A549 treated with ZK216348 at 1 μM for 4 hours (cell line): Measurements from ENCODE around the gene CAV2. TPM values are rescaled to one million over a fixed set of nuclear protein-coding genes. Genes with fewer than 3 reads are reported as not detected.

ENCODE experiments used
- total RNA-seq: library from RNA; stranded (reverse); fragments of 200-300 nt; extraction: Qiagen RNA extraction; gene quantifications from 5 replicates; pipeline ENCODE4 v1.2.3, GENCODE V29; 2022; ENCODE audit warnings: low read depth

Gene CAV2, protein sequence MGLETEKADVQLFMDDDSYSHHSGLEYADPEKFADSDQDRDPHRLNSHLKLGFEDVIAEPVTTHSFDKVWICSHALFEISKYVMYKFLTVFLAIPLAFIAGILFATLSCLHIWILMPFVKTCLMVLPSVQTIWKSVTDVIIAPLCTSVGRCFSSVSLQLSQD
- total RNA-seq = 152 to 218 TPM (median 182 TPM) in 5 replicates

DNA sequence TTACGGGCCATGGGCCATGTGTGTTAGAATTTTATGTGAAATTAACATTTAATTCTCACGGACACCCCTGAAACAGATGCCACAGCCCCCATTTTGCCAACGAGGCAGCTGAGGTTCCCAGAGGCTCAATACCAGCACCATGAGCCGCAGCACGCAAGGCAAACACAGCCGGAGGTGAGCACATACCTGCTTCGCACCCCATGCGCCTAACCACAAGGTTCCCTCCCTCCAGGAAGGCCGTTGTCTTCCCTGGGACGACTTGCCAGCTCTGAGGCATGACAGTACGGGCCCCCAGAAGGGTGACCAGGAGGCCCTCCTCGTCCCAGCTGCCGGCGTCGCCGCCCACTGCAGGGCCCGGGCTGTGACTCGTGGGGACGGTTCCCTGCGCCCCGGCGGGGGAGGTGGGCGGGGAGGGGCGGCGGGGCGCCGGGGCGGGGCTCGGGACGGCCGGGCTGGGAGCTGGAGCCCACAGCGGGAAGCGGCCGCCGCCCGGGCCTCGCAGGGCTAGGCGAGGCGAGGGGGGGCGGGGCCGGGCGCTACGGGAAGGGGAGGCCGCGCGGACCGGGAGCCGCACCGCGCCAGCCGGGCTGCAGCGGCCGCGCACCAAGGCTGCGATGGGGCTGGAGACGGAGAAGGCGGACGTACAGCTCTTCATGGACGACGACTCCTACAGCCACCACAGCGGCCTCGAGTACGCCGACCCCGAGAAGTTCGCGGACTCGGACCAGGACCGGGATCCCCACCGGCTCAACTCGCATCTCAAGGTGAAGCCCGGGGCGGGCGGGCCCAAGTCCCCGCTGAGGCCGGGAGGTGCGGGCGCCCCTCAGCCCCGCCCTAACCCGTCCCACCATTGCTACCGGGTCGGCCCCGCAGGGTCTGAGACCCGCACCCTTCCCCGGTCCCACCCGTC lies at the start of gene CAV2:
Gene CAV2 (plus strand): TSS at position 571 of the 910 bp plus-strand sequence. CDS start 44 bp downstream, at position 615.

DNA sequence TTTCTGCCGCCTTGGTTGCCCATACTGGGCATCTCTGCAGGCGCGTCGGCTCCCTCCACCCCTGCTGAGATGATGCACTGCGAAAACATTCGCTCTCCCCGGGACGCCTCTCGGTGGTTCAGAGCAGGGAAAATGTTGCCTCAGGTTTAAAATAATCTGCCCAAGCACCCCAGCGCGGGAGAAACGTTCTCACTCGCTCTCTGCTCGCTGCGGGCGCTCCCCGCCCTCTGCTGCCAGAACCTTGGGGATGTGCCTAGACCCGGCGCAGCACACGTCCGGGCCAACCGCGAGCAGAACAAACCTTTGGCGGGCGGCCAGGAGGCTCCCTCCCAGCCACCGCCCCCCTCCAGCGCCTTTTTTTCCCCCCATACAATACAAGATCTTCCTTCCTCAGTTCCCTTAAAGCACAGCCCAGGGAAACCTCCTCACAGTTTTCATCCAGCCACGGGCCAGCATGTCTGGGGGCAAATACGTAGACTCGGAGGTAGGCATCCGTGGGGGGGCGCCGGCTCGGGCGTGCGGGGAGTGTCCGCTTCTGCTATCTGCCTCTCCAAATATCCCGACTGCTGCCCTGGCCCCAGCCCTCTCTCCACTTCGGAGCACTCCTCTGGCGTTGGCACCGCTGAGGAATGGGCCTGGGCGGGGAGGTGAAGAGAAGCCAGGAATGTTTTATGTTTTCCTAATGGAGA lies 25.2 kb downstream of the CAV2 start, which contains the start of gene CAV1:
Gene CAV1 (plus strand): TSS at position 428 of the 689 bp plus-strand sequence. CDS start 27 bp downstream, at position 455.

Other genes with a start within 250 kb of the CAV2 start
- gene CAV1, start 25.3 kb downstream of the CAV2 start, total RNA-seq = 448 to 635 TPM (median 529 TPM) in 5 replicates
- 61.2 to 94.9 TPM (median 88.0 TPM) in 5 replicates for gene MET, start 172.5 kb downstream of the CAV2 start, total RNA-seq